A549 treated with CpdA at 1 μM for 4 hours (cell line): Measurements from ENCODE around the gene CRTAP. TPM values are rescaled to one million over a fixed set of nuclear protein-coding genes. Genes with fewer than 3 reads are reported as not detected.

Experiments
- total RNA-seq: library from RNA; stranded (reverse); fragments of 200-300 nt; extraction: Qiagen RNA extraction; gene quantifications from 5 replicates; pipeline ENCODE4 v1.2.3, GENCODE V29; 2022; ENCODE audit warnings: low read depth

The CRTAP gene
- total RNA-seq = 260 to 303 TPM (median 297 TPM) in 5 replicates

DNA sequence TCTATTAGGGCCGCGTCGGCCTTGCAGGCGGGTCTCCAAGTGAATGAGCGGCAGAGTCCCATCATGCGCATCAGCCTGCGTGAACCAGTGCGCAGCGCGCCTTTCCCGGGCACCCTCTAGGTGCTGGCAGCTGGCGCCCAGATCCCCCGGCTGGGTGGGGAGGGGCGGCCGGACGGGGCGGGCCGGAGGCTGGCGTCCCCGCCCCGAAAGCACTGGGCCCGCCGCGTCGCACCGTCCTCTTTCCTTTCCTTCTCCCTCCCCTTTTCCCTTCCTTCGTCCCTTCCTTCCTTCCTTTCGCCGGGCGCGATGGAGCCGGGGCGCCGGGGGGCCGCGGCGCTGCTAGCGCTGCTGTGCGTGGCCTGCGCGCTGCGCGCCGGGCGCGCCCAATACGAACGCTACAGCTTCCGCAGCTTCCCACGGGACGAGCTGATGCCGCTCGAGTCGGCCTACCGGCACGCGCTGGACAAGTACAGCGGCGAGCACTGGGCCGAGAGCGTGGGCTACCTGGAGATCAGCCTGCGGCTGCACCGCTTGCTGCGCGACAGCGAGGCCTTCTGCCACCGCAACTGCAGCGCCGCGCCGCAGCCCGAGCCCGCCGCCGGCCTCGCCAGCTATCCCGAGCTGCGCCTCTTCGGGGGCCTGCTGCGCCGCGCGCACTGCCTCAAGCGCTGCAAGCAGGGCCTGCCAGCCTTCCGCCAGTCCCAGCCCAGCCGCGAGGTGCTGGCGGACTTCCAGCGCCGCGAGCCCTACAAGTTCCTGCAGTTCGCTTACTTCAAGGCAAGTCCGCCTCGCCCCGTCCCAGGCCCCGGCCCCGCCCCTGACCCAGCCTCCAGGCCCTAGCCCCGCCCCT is at the start of gene CRTAP:
Gene CRTAP (plus strand): TSS at position 243 of the 850 bp plus-strand sequence. CDS start 64 bp downstream, at position 307.

Other genes with a start within 250 kb of the CRTAP start
- 0.03 to 0.11 TPM (median 0.09 TPM) in 3 of 5 replicates, not detected in the others for gene CCR4, start 162.4 kb upstream of the CRTAP start, total RNA-seq
- gene GLB1, start 16.9 kb upstream of the CRTAP start, total RNA-seq = 61.8 to 75.9 TPM (median 72.0 TPM) in 5 replicates
- 1.1 to 1.7 TPM (median 1.5 TPM) in 5 replicates for gene TMPPE, start 16.9 kb upstream of the CRTAP start, total RNA-seq
- 3.2 to 4.3 TPM (median 3.5 TPM) in 5 replicates for gene SUSD5, start 104.8 kb downstream of the CRTAP start, total RNA-seq
- gene FBXL2, start 163.4 kb downstream of the CRTAP start, total RNA-seq = 6.0 to 8.5 TPM (median 7.2 TPM) in 5 replicates